Stimulated activated CD4-positive, alpha-beta T cell treated with anti-CD3 and anti-CD28 coated beads, Interleukin-12 subunit alpha, Interleukin-12 subunit beta, amount 100 ng/mL, for 4 hours (primary cell): ENCODE measurements around the gene DEFB121.

Experiments
- DNase-seq: peaks from one replicate; pipeline ENCODE4 v3.0.0-alpha.2; 2020

DEFB121 gene

DNA sequence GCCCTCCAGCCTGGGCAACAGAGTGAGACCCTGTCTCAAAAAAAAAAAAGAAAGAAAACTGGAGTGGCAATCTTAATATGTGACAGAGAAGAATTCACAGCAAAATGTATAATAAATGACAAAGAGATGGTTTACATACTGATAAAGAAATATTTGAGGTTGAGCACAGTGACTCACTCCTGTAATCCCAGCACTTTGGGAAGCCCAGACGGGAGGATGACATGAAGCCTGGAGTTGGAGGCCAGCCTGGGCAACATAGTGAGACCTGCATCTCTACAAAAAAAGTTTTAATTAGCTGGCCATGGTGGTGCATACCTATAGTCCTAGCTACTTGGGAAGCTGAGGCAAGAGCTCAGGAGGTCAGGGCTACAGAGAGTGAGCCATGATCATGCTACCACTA is 50.0 kb downstream of the DEFB121 start:
- no peak for DNase-seq
